Tibial artery (tissue), 4 donors: ENCODE results near the gene PSEN2.

Source experiments
- DNase-seq, 2 donors: peaks; one replicate each; pipeline ENCODE4 v3.0.0-alpha.2; 2019
- H3K27ac ChIP-seq, 2 donors: fragments of 200-600 bp; sonication (generic) in 1 of 2; 1 replicate in 1 of 2; 2 replicates in 1 of 2; pipeline ENCODE4 v1.5.1; 2018 to 2019; ENCODE audit warnings: mild to moderate bottlenecking in 1 of 2
- H3K27me3 ChIP-seq, 2 donors: fragments of 200-600 bp; sonication (generic) in 1 of 2; one replicate each; pipeline versions ENCODE4 v1.5.1 to v1.6.0; 2016 to 2019
- H3K36me3 ChIP-seq, 3 donors: fragments of 200-600 bp; sonication (generic) in 2 of 3; one replicate each; pipeline ENCODE4 v1.5.1; 2016 to 2019; ENCODE audit warnings: mild to moderate bottlenecking in 2 of 3
- H3K4me1 ChIP-seq, 4 donors: fragments of 200-600 bp; sonication (generic) in 2 of 4; 1 replicate in 3 of 4; 2 replicates in 1 of 4; pipeline ENCODE4 v1.5.1; 2016 to 2019
- H3K4me3 ChIP-seq, 2 donors: fragments of 200-600 bp; sonication (generic) in 1 of 2; 1 replicate in 1 of 2; 2 replicates in 1 of 2; pipeline ENCODE4 v1.5.1; 2018 to 2019; ENCODE audit warnings: mild to moderate bottlenecking in 2 of 2
- H3K9me3 ChIP-seq, 3 donors: fragments of 200-600 bp; sonication (generic) in 1 of 3; one replicate each; pipeline ENCODE4 v1.5.1; 2016 to 2019
- intact Hi-C: fragments of 100-400 bp; cut with DNase I; formaldehyde crosslinking; loops from one replicate; pipeline ENCODE4 v1.15.0; 2023; ENCODE audit warnings: low total_unique reads
- TF ChIP-seq, protein P1 (sequence below), 2 experiments: fragments of 200-600 bp in 1 of 2; fragments of 450-650 bp in 1 of 2; IDR thresholded peaks; one replicate each; pipeline ENCODE4 v1.5.1; 2017 to 2019; ENCODE audit warnings: antibody characterized with exemption in 2 of 2, mild to moderate bottlenecking in 1 of 2, moderate library complexity in 1 of 2

The PSEN2 gene

DNA sequence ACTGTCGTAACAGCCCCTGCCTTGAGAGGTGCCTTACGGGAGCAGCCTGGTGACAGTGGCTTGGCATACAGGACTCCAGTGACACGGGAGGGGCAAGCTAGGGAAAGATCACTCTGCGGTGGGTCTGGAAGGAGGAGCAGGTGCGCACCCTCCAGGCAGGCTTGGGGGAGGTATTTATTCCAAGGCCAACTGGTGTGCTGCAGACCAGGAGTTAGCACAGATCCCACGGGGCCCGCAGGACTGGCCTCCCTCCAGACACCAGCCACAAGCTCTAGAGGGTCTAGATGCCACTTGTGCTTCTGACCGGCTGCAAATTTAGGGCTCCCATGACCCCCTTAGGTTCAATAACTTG lies 22.1 kb downstream of the PSEN2 start:
- no peaks in the 10 kb centered on the region for H3K4me1 ChIP-seq
- no peak overlapping the region for H3K4me3 ChIP-seq
- peaks cover 71 to 100% (median 71%) of the 10 kb centered on the region in 3 donors for H3K36me3 ChIP-seq
- peak in 1 of 2 donors; percentile 33 for DNase-seq
- TF ChIP-seq, protein P1, sequence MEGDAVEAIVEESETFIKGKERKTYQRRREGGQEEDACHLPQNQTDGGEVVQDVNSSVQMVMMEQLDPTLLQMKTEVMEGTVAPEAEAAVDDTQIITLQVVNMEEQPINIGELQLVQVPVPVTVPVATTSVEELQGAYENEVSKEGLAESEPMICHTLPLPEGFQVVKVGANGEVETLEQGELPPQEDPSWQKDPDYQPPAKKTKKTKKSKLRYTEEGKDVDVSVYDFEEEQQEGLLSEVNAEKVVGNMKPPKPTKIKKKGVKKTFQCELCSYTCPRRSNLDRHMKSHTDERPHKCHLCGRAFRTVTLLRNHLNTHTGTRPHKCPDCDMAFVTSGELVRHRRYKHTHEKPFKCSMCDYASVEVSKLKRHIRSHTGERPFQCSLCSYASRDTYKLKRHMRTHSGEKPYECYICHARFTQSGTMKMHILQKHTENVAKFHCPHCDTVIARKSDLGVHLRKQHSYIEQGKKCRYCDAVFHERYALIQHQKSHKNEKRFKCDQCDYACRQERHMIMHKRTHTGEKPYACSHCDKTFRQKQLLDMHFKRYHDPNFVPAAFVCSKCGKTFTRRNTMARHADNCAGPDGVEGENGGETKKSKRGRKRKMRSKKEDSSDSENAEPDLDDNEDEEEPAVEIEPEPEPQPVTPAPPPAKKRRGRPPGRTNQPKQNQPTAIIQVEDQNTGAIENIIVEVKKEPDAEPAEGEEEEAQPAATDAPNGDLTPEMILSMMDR (IDR thresholded peaks at IDR 0.05), result no peak
- H3K27me3 ChIP-seq, result no peaks in the 10 kb centered on the region
- no peak overlapping the region for H3K27ac ChIP-seq
- intact Hi-C loops, result no loop called here
- no peaks in the 10 kb centered on the region for H3K9me3 ChIP-seq

DNA sequence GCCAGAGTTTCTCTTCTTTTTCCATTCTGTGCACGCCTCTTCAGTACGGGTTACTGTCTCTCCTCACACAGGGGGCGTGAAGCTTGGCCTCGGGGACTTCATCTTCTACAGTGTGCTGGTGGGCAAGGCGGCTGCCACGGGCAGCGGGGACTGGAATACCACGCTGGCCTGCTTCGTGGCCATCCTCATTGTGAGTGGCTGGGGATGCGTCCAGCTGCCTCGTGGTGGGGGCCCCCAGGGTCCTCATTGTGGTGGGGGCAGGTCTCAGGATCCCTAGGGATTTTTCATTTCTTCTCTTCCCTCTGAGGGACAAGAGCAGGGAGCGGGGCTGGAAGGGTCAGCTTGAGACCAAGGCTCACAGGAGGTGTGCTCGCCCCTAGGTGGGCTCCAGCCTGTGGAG lies 23.5 kb downstream of the PSEN2 start:
- TF ChIP-seq, protein P1 (IDR thresholded peaks at IDR 0.05), result no peak
- Histone ChIP-seq H3K36me3 (peaks cover 59 to 100% (median 69%) of the 10 kb centered on the region in 3 donors), H3K9me3 (no peaks in the 10 kb centered on the region), H3K27me3 (no peaks in the 10 kb centered on the region), H3K4me1 (no peaks in the 10 kb centered on the region), H3K4me3 (no peak overlapping the region), H3K27ac (no peak overlapping the region)
- intact Hi-C loops, result no loop called here
- DNase-seq, result peak in 1 of 2 donors; percentile 39

DNA sequence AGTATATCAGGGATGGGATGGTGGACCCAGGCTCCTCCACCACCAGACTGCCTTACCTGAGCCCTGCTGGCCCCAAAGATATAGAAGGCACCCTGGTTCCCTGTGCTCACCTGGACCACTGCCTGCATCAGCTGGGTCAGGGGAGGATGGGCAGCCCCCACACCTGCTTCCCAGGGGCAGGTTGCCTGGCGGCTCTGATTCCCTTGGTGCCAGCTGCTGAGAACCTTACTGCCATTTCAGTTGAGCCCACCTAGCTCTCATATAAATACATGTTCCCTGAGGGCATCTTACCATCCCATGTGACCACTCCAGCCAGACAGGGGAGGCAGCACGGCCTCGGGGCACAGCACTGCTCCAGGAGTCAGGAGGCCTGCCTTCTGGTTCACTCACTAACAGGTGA lies 24.4 kb downstream of the PSEN2 start:
- peaks cover 60 to 100% (median 69%) of the 10 kb centered on the region in 3 donors for H3K36me3 ChIP-seq
- DNase-seq, result no peak
- no peaks in the 10 kb centered on the region for H3K9me3 ChIP-seq
- H3K4me1 ChIP-seq, result no peaks in the 10 kb centered on the region
- intact Hi-C loops, result no loop called here
- TF ChIP-seq, protein P1 (IDR thresholded peaks at IDR 0.05), result no peak
- no peak overlapping the region for H3K4me3 ChIP-seq
- H3K27me3 ChIP-seq, result no peaks in the 10 kb centered on the region
- H3K27ac ChIP-seq, result no peak overlapping the region

- intact Hi-C loops, result no loop called here
- H3K36me3 ChIP-seq, result peaks cover 59 to 100% (median 67%) of the 10 kb centered on the region in 3 donors
- H3K27me3 ChIP-seq, result no peaks in the 10 kb centered on the region
- no peak overlapping the region for H3K27ac ChIP-seq
- no peaks in the 10 kb centered on the region for H3K9me3 ChIP-seq
- DNase-seq, result no peak
- H3K4me3 ChIP-seq, result no peak overlapping the region
- TF ChIP-seq, protein P1 (IDR thresholded peaks at IDR 0.05), result no peak
- H3K4me1 ChIP-seq, result no peaks in the 10 kb centered on the region
Observed at GRCh38 chr1:226895644-226896043, 25.2 kb downstream of the PSEN2 start.

GRCh38 chr1:226898246-226898645 lies 27.8 kb downstream of the PSEN2 start:
- no peak for DNase-seq
- intact Hi-C loops, result no loop called here
- TF ChIP-seq, protein P1 (IDR thresholded peaks at IDR 0.05), result no peak
- Histone ChIP-seq H3K27ac (no peak overlapping the region), H3K4me3 (no peak overlapping the region), H3K36me3 (peaks cover 40 to 86% (median 61%) of the 10 kb centered on the region in 3 donors), H3K27me3 (no peaks in the 10 kb centered on the region), H3K4me1 (no peaks in the 10 kb centered on the region), H3K9me3 (no peaks in the 10 kb centered on the region)

DNA sequence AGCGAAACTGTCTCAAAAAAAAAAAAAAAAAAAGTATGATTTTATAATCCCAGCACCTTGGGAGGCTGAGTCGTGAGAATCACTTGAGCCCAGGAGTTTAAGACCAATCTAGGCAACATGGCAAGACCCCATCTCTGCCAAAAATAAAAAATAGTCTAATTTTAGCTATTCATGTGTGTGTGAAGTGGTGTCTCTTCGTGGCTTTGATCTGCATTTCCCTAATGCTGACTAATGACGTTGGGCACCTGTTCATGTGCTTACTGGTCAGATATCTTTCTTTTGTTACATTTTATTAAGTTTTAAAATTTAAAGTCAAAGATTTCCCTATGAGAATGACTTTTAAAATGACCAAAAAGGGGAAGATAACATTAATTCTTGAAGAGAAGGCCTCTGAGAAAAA lies 31.0 kb downstream of the PSEN2 start:
- H3K27ac ChIP-seq, result no peak overlapping the region
- DNase-seq, result no peak
- H3K36me3 ChIP-seq, result peaks cover 18 to 54% (median 35%) of the 10 kb centered on the region in 3 donors
- no peaks in the 10 kb centered on the region for H3K27me3 ChIP-seq
- H3K9me3 ChIP-seq, result no peaks in the 10 kb centered on the region
- TF ChIP-seq, protein P1 (IDR thresholded peaks at IDR 0.05), result no peak
- H3K4me3 ChIP-seq, result no peak overlapping the region
- intact Hi-C loops, result loop anchor here (10.0 kb wide), 1 partner anchor 543 kb away; no protein-coding TSS in a partner anchor
- H3K4me1 ChIP-seq, result peaks cover 0 to 10% (median 2%) of the 10 kb centered on the region in 4 donors
